Measurements from ENCODE around the gene CIART. TPM values are rescaled to one million over a fixed set of nuclear protein-coding genes. Genes with fewer than 3 reads are reported as not detected.

The CIART gene
- total and polyA plus RNA-seq, 2 experiments from 2014 or later: 1.8 to 7.1 TPM

GRCh38 chr1:150259758-150260669, 22.3 kb upstream of the CIART start:
- H3K27ac ChIP-seq: peak overlapping the region; percentile 85

GRCh38 chr1:150261367-150261766, 21.0 kb upstream of the CIART start:
- WGBS (ENCODE audit: low lambda C conversion rate, missing lambda C conversion rate): 95% methylated on average over 6 of the region's 6 CpGs
- H3K79me2 ChIP-seq: peaks cover under 1% of the 10 kb centered on the region

More at GRCh38 chr1:150259758-150260669, 22.3 kb upstream of the CIART start:
- Histone ChIP-seq H3K27me3 (no peaks in the 10 kb centered on the region), H3K9me2 (replicated peaks; ENCODE audit: insufficient read depth) (no peaks in the 10 kb centered on the region), H3K9me3 (ENCODE audit: low read depth) (no peaks in the 10 kb centered on the region), H4K20me1 (ENCODE audit: insufficient read depth, poor library complexity, severe bottlenecking) (no peaks in the 10 kb centered on the region), H3K4me1 (ENCODE audit: insufficient read depth) (peaks cover 48% of the 10 kb centered on the region), H3K4me2 (peak overlapping the region; percentile 76), H3K79me2 (no peaks in the 10 kb centered on the region), H3K36me3 (replicated peaks; ENCODE audit: insufficient read depth, low read depth) (no peaks in the 10 kb centered on the region), H3K4me3 (no peak overlapping the region), H2AFZ (peak overlapping the region; percentile 54)
- WGBS (ENCODE audit: low lambda C conversion rate, missing lambda C conversion rate): 11% methylated on average over 11 of the region's 11 CpGs
- DNase-seq (ENCODE audit: low spot score): peak; percentile 73
- TF ChIP-seq EZH2 (IDR thresholded peaks at IDR 0.05; ENCODE audit: borderline replicate concordance) (no peak), EZH2phosphoT487 (IDR thresholded peaks at IDR 0.05; ENCODE audit: low read depth, severe bottlenecking, unreplicated experiment) (no peak), CTCF (IDR thresholded peaks at IDR 0.05; ENCODE audit: poor library complexity) (no peak)

GRCh38 chr1:150262388-150263320, 19.7 kb upstream of the CIART start:
- no peak for DNase-seq (ENCODE audit: low spot score)
- no peaks in the 10 kb centered on the region for H3K36me3 ChIP-seq (replicated peaks; ENCODE audit: insufficient read depth, low read depth)
- H3K27me3 ChIP-seq: no peaks in the 10 kb centered on the region
- no peak overlapping the region for H3K4me3 ChIP-seq
- H3K9me3 ChIP-seq (ENCODE audit: low read depth): no peaks in the 10 kb centered on the region
- no peak overlapping the region for H3K4me2 ChIP-seq
- H2AFZ ChIP-seq: no peak overlapping the region
- no peaks in the 10 kb centered on the region for H3K9me2 ChIP-seq (replicated peaks; ENCODE audit: insufficient read depth)
- 87% methylated on average over 6 of the region's 6 CpGs for WGBS (ENCODE audit: low lambda C conversion rate, missing lambda C conversion rate)
- no peak overlapping the region for H3K27ac ChIP-seq
- TF ChIP-seq EZH2 (IDR thresholded peaks at IDR 0.05; ENCODE audit: borderline replicate concordance): no peak
- no peak for TF ChIP-seq CTCF (IDR thresholded peaks at IDR 0.05; ENCODE audit: poor library complexity)
- no peak for TF ChIP-seq EZH2phosphoT487 (IDR thresholded peaks at IDR 0.05; ENCODE audit: low read depth, severe bottlenecking, unreplicated experiment)
- H4K20me1 ChIP-seq (ENCODE audit: insufficient read depth, poor library complexity, severe bottlenecking): no peaks in the 10 kb centered on the region
- peaks cover 14% of the 10 kb centered on the region for H3K79me2 ChIP-seq
- peaks cover 31% of the 10 kb centered on the region for H3K4me1 ChIP-seq (ENCODE audit: insufficient read depth)

More at GRCh38 chr1:150261367-150261766, 21.0 kb upstream of the CIART start:
- H3K4me2 ChIP-seq: no peak overlapping the region
- H4K20me1 ChIP-seq (ENCODE audit: insufficient read depth, poor library complexity, severe bottlenecking): no peaks in the 10 kb centered on the region
- H3K9me3 ChIP-seq (ENCODE audit: low read depth): no peaks in the 10 kb centered on the region
- H2AFZ ChIP-seq: no peak overlapping the region
- no peaks in the 10 kb centered on the region for H3K36me3 ChIP-seq (replicated peaks; ENCODE audit: insufficient read depth, low read depth)
- TF ChIP-seq CTCF (IDR thresholded peaks at IDR 0.05; ENCODE audit: poor library complexity): no peak
- no peak for TF ChIP-seq EZH2phosphoT487 (IDR thresholded peaks at IDR 0.05; ENCODE audit: low read depth, severe bottlenecking, unreplicated experiment)
- no peak for TF ChIP-seq EZH2 (IDR thresholded peaks at IDR 0.05; ENCODE audit: borderline replicate concordance)
- no peak overlapping the region for H3K27ac ChIP-seq
- H3K27me3 ChIP-seq: no peaks in the 10 kb centered on the region
- H3K9me2 ChIP-seq (replicated peaks; ENCODE audit: insufficient read depth): no peaks in the 10 kb centered on the region
- no peak for DNase-seq (ENCODE audit: low spot score)
- H3K4me1 ChIP-seq (ENCODE audit: insufficient read depth): peaks cover 40% of the 10 kb centered on the region
- no peak overlapping the region for H3K4me3 ChIP-seq

Data from hepatocyte (in vitro differentiated cells).